GM20000 (cell line): Measurements from ENCODE around the gene CAPN2.

Experiments used
- DNase-seq: peaks from one replicate; pipeline ENCODE4 v3.0.0; 2012; ENCODE audit warnings: low spot score
- CTCF ChIP-seq: IDR thresholded peaks from 2 replicates; pipeline ENCODE4 v1.5.1; 2012; ENCODE audit warnings: mild to moderate bottlenecking, control low read depth; ENCODE audit errors: extremely low read depth, missing control alignments

CAPN2 gene

GRCh38 chr1:223670458-223671159 is 41.7 kb upstream of the CAPN2 start:
- TF ChIP-seq CTCF, result peak; percentile 4
- peak; percentile 34 for DNase-seq

- no peak for DNase-seq
- TF ChIP-seq CTCF, result no peak
Observed at GRCh38 chr1:223674119-223674890, 38.0 kb upstream of the CAPN2 start.

GRCh38 chr1:223678841-223679240 is 33.5 kb upstream of the CAPN2 start:
- no peak for DNase-seq
- no peak for TF ChIP-seq CTCF

GRCh38 chr1:223680188-223680587 is 32.2 kb upstream of the CAPN2 start:
- no peak for TF ChIP-seq CTCF
- no peak for DNase-seq

- no peak for DNase-seq
- no peak for TF ChIP-seq CTCF
Observed at GRCh38 chr1:223682502-223682901, 29.8 kb upstream of the CAPN2 start.

GRCh38 chr1:223683586-223684487 is 28.5 kb upstream of the CAPN2 start:
- peak; percentile 32 for DNase-seq
- TF ChIP-seq CTCF, result peak; percentile 19

GRCh38 chr1:223684488-223684792 is 27.9 kb upstream of the CAPN2 start:
- no peak for DNase-seq
- no peak for TF ChIP-seq CTCF
